Kidney (tissue), 14 donors: ENCODE results near the gene SSH3. TPM values are rescaled to one million over a fixed set of nuclear protein-coding genes. Genes with fewer than 3 reads are reported as not detected.
A peak's percentile ranks its signal among the peaks of the same experiment; 100 is the strongest.

ENCODE experiments used
- DNase-seq, 5 donors: peaks; one replicate each; pipeline ENCODE4 v3.0.0-alpha.2; 2013 to 2020
- FAIRE-seq: peaks from 2 replicates; lab custom pipeline; 2012; peaks lifted over from hg19 to GRCh38; lab: Jason Lieb, UNC
- H3K27ac ChIP-seq, 2 donors: one replicate each; pipeline ENCODE4 v1.7.0; 2013; ENCODE audit warnings: low read depth in 2 of 2, low read length in 2 of 2, inconsistent platforms in 1 of 2
- H3K27me3 ChIP-seq: one replicate; pipeline ENCODE4 v1.7.1; 2013; ENCODE audit warnings: low read length, inconsistent platforms; ENCODE audit not compliant: control insufficient read depth, insufficient read depth
- H3K36me3 ChIP-seq, 3 donors: one replicate each; pipeline versions ENCODE4 v1.7.0 to v1.7.1; 2013; ENCODE audit warnings: low read length in 3 of 3, control low read depth in 1 of 3, inconsistent platforms in 1 of 3; ENCODE audit not compliant: insufficient read depth in 3 of 3, control insufficient read depth in 2 of 3
- H3K4me1 ChIP-seq, 3 donors: one replicate each; pipeline versions ENCODE4 v1.7.0 to v1.7.1; 2013; ENCODE audit warnings: low read length in 3 of 3, inconsistent platforms in 1 of 3, low read depth in 1 of 3; ENCODE audit not compliant: control insufficient read depth in 2 of 3, insufficient read depth in 2 of 3
- H3K4me3 ChIP-seq, 3 donors: one replicate each; pipeline versions ENCODE4 v1.7.0 to v1.8.1; 2013; ENCODE audit warnings: low read length in 3 of 3, control low read depth in 1 of 3, inconsistent platforms in 1 of 3
- H3K9ac ChIP-seq, 3 donors: one replicate each; pipeline versions ENCODE4 v1.7.0 to v1.7.1; 2013; ENCODE audit warnings: low read length in 3 of 3, control low read depth in 1 of 3, inconsistent platforms in 1 of 3
- H3K9me3 ChIP-seq, 3 donors: one replicate each; pipeline versions ENCODE4 v1.7.0 to v1.7.1; 2013; ENCODE audit warnings: low read length in 3 of 3, control low read depth in 1 of 3, inconsistent platforms in 1 of 3; ENCODE audit not compliant: control insufficient read depth in 2 of 3, insufficient read depth in 1 of 3
- CTCF ChIP-seq: IDR thresholded peaks from 3 replicates; pipeline ENCODE4 v1.5.1; 2012; ENCODE audit warnings: mild to moderate bottlenecking, moderate library complexity, borderline replicate concordance; ENCODE audit not compliant: insufficient read depth; ENCODE audit errors: extremely low read depth
- intact Hi-C: fragments of 100-400 bp; cut with DNase I; formaldehyde crosslinking; loops from one replicate; pipeline ENCODE4 v1.11.1; 2022
- polyA plus RNA-seq: library from polyadenylated mRNA; stranded (reverse); fragments of 350-450 nt; fragmentation: Illumina TruSeq; extraction: RNeasy Lipid Tissue Mini Kit (QIAGEN cat#74804); gene quantifications from one replicate; pipeline ENCODE4 v1.2.3, GENCODE V29; 2014; ENCODE audit warnings: low read depth, low replicate concordance; ENCODE audit not compliant: insufficient read depth
- total RNA-seq: library from RNA; stranded (reverse); fragmentation: NEBNext Ultra II Directional; extraction: Animal tissue kit (Norgen Biotek cat#: 25700); gene quantifications from one replicate; pipeline ENCODE4 v1.2.1, GENCODE V29; 2021
- donor health status: control.
- donor health status: control.
- donor health status: control.
- donor health status: control.
- donor health status: control.
- donor health status: DM: yes; HTN: yes; CAD: no.
- donor health status: Normal renal cell carcinoma (clear cell type).

Gene SSH3
- total and polyA plus RNA-seq, 2 donors from 2014 or later = 25.0 to 68.9 TPM

DNA sequence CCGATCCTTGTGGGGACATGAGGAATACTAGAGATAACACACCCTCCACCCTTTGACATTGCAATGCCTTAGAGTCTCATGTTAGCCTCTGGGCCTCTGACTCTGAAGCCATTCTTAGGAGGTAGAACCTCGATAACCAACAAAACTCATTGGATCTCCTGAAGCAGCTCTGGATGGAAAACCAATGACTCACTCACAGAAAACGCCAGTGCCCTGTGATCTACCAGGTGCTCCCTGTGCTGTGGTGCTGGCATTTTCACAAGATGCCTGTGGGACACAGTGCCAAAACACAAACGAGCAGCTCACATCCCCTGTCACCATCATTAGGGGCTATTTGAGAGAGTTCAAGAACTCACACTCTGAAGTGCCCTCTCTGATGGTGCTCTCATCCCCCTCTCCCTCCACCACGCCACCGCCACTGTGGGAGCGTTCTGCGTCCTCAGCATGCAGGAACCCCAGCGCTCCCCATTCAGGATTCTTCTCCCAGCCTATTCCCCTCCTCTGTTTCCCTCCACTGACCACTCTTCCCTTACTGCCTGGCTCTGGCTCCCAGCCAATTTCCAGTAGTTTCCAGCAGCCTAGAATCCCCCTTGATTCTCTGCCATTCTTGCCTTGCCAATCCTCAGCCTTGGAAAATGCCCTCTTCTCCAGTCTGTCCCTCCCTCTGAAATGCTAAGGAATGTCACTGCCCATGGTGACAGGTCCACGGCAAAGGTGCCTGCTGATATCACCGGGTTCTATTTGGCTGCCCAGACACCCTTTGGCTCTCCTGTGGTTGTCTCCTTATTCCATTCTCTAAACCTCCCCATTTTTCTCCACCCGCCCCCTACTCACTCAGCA is 54.7 kb downstream of the SSH3 start:
- DNase-seq (no peak), FAIRE-seq (no peak)
- Histone ChIP-seq H3K4me1 (peaks cover 2 to 34% (median 29%) of the 10 kb centered on the region in 3 donors), H3K4me3 (no peak overlapping the region), H3K27ac (no peak overlapping the region), H3K36me3 (no peaks in the 10 kb centered on the region), H3K9me3 (no peaks in the 10 kb centered on the region), H3K27me3 (no peaks in the 10 kb centered on the region), H3K9ac (peak overlapping the region in 1 of 3 donors; percentile 53)
- intact Hi-C loops = no loop called here
- no peak for TF ChIP-seq CTCF

Other genes with a start within 250 kb of the SSH3 start
- 20.9 TPM for gene RHOD, start 246.7 kb upstream of the SSH3 start, total RNA-seq
- 50.2 TPM for gene RHOD, start 246.7 kb upstream of the SSH3 start, polyA plus RNA-seq
- 82.6 TPM for gene KDM2A, start 184.3 kb upstream of the SSH3 start, total RNA-seq
- 16.2 TPM for gene KDM2A, start 184.3 kb upstream of the SSH3 start, polyA plus RNA-seq
- gene GRK2, start 37.1 kb upstream of the SSH3 start, total RNA-seq = 80.8 TPM
- gene GRK2, start 37.1 kb upstream of the SSH3 start, polyA plus RNA-seq = 28.2 TPM
- 68.3 TPM for gene ANKRD13D, start 14.2 kb upstream of the SSH3 start, total RNA-seq
- gene ANKRD13D, start 14.2 kb upstream of the SSH3 start, polyA plus RNA-seq = 21.9 TPM
- 54.4 TPM for gene POLD4, start 50.0 kb downstream of the SSH3 start, total RNA-seq
- 174 TPM for gene POLD4, start 50.0 kb downstream of the SSH3 start, polyA plus RNA-seq
- 15.8 TPM for gene CLCF1, start 70.1 kb downstream of the SSH3 start, total RNA-seq
- 5.7 TPM for gene CLCF1, start 70.1 kb downstream of the SSH3 start, polyA plus RNA-seq
- gene RAD9A, start 88.5 kb downstream of the SSH3 start, total RNA-seq = 17.8 TPM
- 16.4 TPM for gene RAD9A, start 88.5 kb downstream of the SSH3 start, polyA plus RNA-seq
- 155 TPM for gene PPP1CA, start 98.3 kb downstream of the SSH3 start, total RNA-seq
- gene PPP1CA, start 98.3 kb downstream of the SSH3 start, polyA plus RNA-seq = 210 TPM
- gene TBC1D10C, start 100.6 kb downstream of the SSH3 start, total RNA-seq = 13.9 TPM
- 1.7 TPM for gene TBC1D10C, start 100.6 kb downstream of the SSH3 start, polyA plus RNA-seq
- gene CARNS1, start 112.1 kb downstream of the SSH3 start, total RNA-seq = 1.7 TPM
- 0.80 TPM for gene CARNS1, start 112.1 kb downstream of the SSH3 start, polyA plus RNA-seq
- 41.3 TPM for gene RPS6KB2, start 125.0 kb downstream of the SSH3 start, total RNA-seq
- 45.4 TPM for gene RPS6KB2, start 125.0 kb downstream of the SSH3 start, polyA plus RNA-seq
- gene PTPRCAP, start 134.2 kb downstream of the SSH3 start, total RNA-seq = 20.3 TPM
- gene PTPRCAP, start 134.2 kb downstream of the SSH3 start, polyA plus RNA-seq = 4.7 TPM
- gene CORO1B, start 139.9 kb downstream of the SSH3 start, total RNA-seq = 121 TPM
- 67.2 TPM for gene CORO1B, start 139.9 kb downstream of the SSH3 start, polyA plus RNA-seq
- not detected for gene GPR152, start 149.2 kb downstream of the SSH3 start, total RNA-seq
- not detected for gene GPR152, start 149.2 kb downstream of the SSH3 start, polyA plus RNA-seq
- 3.1 TPM for gene CABP4, start 151.8 kb downstream of the SSH3 start, total RNA-seq
- 0.49 TPM for gene CABP4, start 151.8 kb downstream of the SSH3 start, polyA plus RNA-seq
- 65.5 TPM for gene TMEM134, start 165.7 kb downstream of the SSH3 start, total RNA-seq
- gene TMEM134, start 165.7 kb downstream of the SSH3 start, polyA plus RNA-seq = 127 TPM
- gene AIP, start 179.5 kb downstream of the SSH3 start, total RNA-seq = 61.5 TPM
- 135 TPM for gene AIP, start 179.5 kb downstream of the SSH3 start, polyA plus RNA-seq
- 74.7 TPM for gene PITPNM1, start 201.8 kb downstream of the SSH3 start, total RNA-seq
- 19.3 TPM for gene PITPNM1, start 201.8 kb downstream of the SSH3 start, polyA plus RNA-seq
- 98.4 TPM for gene CDK2AP2, start 204.6 kb downstream of the SSH3 start, total RNA-seq
- 188 TPM for gene CDK2AP2, start 204.6 kb downstream of the SSH3 start, polyA plus RNA-seq
- gene CABP2, start 219.9 kb downstream of the SSH3 start, total RNA-seq = not detected
- gene CABP2, start 219.9 kb downstream of the SSH3 start, polyA plus RNA-seq = not detected